Gastrocnemius medialis (tissue), 4 donors: Measurements from ENCODE around the gene GARIN5A. TPM values are rescaled to one million over a fixed set of nuclear protein-coding genes. Genes with fewer than 3 reads are reported as not detected.

ENCODE experiments used
- ATAC-seq, 2 donors: fragments of 150-250 bp; one replicate each; pipeline ENCODE4 v1.9.1; 2016
- DNase-seq, 2 donors: peaks; one replicate each; pipeline ENCODE4 v3.0.0-alpha.2; 2019
- H3K27ac ChIP-seq, 4 donors: fragments of 200-600 bp; sonication (generic); 1 replicate in 1 of 4; 2 replicates in 3 of 4; pipeline ENCODE4 v1.5.1; 2016 to 2018; ENCODE audit warnings: mild to moderate bottlenecking in 2 of 4, moderate library complexity in 1 of 4
- H3K27me3 ChIP-seq, 3 donors: fragments of 200-600 bp; sonication (generic) in 2 of 3; 1 replicate in 1 of 3; 2 replicates in 2 of 3; pipeline versions ENCODE4 v1.5.1 to v1.6.0; 2016 to 2019; ENCODE audit warnings: mild to moderate bottlenecking in 1 of 3, moderate library complexity in 1 of 3
- H3K36me3 ChIP-seq, 2 donors: fragments of 200-600 bp; sonication (generic) in 1 of 2; one replicate each; pipeline ENCODE4 v1.5.1; 2017 to 2018
- H3K4me1 ChIP-seq, 2 donors: fragments of 200-600 bp; sonication (generic) in 1 of 2; one replicate each; pipeline ENCODE4 v1.5.1; 2016 to 2017; ENCODE audit warnings: mild to moderate bottlenecking in 2 of 2
- H3K4me3 ChIP-seq, 4 donors: fragments of 200-600 bp; sonication (generic) in 3 of 4; 1 replicate in 1 of 4; 2 replicates in 3 of 4; pipeline ENCODE4 v1.5.1; 2016 to 2019; ENCODE audit warnings: mild to moderate bottlenecking in 2 of 4
- H3K9me3 ChIP-seq, 3 donors: fragments of 200-600 bp; sonication (generic) in 2 of 3; 1 replicate in 1 of 3; 2 replicates in 2 of 3; pipeline ENCODE4 v1.5.1; 2016 to 2019
- POLR2A ChIP-seq, 2 donors: fragments of 450-650 bp; IDR thresholded peaks; one replicate each; pipeline ENCODE4 v1.6.1; 2017; ENCODE audit warnings: antibody characterized with exemption in 2 of 2, mild to moderate bottlenecking in 2 of 2, moderate library complexity in 2 of 2
- in situ Hi-C, 4 donors: fragments of 200-750 bp; cut with MboI; loops; one replicate each; pipeline versions ENCODE4 v1.15.0 to v1.8.0; 2017; ENCODE audit warnings: low sequenced_read_pairs in 4 of 4
- intact Hi-C: fragments of 100-400 bp; cut with DNase I; formaldehyde crosslinking; loops from one replicate; pipeline ENCODE4 v1.15.1; 2023; ENCODE audit warnings: low total_unique reads
- total RNA-seq, 4 donors: library from RNA; depleted of rRNA; stranded (reverse); fragments of >200 nt; gene quantifications; one replicate each; pipeline versions ENCODE4 v1.1.0 to v1.2.3, GENCODE V29; 2016
- TF ChIP-seq, protein P1 (sequence below), 5 experiments: fragments of 450-650 bp in 3 of 5; fragments of 200-600 bp in 2 of 5; sonication (generic) in 2 of 5; IDR thresholded peaks in 4 of 5; conservative IDR thresholded peaks in 1 of 5; 1 replicate in 4 of 5; 2 replicates in 1 of 5; pipeline ENCODE4 v1.5.1; 2016 to 2019; ENCODE audit warnings: antibody characterized with exemption in 5 of 5, mild to moderate bottlenecking in 3 of 5, moderate library complexity in 3 of 5

GARIN5A gene
- total RNA-seq, result 10 to 100 TPM in 1 of 4 donors, 1 to 10 TPM in 2, not detected in 1; 1.2 to 11.0 (median 1.9) TPM

- ATAC-seq (peak; percentile 90 to 92), DNase-seq (peak; percentile 70 to 85)
- H3K36me3 ChIP-seq, result peaks cover 0 to 30% of the 10 kb centered on the region in 2 donors
- H3K27me3 ChIP-seq, result no peaks in the 10 kb centered on the region
- in situ Hi-C loops (no loop called here), intact Hi-C loops (loop anchor here (1.0 kb wide), 1 partner anchor 35 kb away; the partner anchor contains the start of gene JOSD2)
- no peaks in the 10 kb centered on the region for H3K9me3 ChIP-seq
- peak within 1 kb of the TSS; percentile 67 to 88 (median 79) for H3K27ac ChIP-seq
- peak within 1 kb of the TSS; percentile 68 to 99 (median 82) for H3K4me3 ChIP-seq
- peak in 1 of 2 donors; percentile 60 for TF ChIP-seq POLR2A (IDR thresholded peaks at IDR 0.05)
- TF ChIP-seq, protein P1, sequence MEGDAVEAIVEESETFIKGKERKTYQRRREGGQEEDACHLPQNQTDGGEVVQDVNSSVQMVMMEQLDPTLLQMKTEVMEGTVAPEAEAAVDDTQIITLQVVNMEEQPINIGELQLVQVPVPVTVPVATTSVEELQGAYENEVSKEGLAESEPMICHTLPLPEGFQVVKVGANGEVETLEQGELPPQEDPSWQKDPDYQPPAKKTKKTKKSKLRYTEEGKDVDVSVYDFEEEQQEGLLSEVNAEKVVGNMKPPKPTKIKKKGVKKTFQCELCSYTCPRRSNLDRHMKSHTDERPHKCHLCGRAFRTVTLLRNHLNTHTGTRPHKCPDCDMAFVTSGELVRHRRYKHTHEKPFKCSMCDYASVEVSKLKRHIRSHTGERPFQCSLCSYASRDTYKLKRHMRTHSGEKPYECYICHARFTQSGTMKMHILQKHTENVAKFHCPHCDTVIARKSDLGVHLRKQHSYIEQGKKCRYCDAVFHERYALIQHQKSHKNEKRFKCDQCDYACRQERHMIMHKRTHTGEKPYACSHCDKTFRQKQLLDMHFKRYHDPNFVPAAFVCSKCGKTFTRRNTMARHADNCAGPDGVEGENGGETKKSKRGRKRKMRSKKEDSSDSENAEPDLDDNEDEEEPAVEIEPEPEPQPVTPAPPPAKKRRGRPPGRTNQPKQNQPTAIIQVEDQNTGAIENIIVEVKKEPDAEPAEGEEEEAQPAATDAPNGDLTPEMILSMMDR (IDR thresholded peaks at IDR 0.05 in 4 of 5, conservative IDR thresholded peaks at IDR 0.05 in 1 of 5), result no peak
- H3K4me1 ChIP-seq, result peaks cover 13 to 18% of the 10 kb centered on the region in 2 donors
These were observed at the start of gene GARIN5A, which contains the start of gene EMC10 for GRCh38 chr19:50476224-50476906. Gene GARIN5A, minus strand, starts transcription at chr19:50476848. Its CDS starts 460 bp downstream, at chr19:50476388. Gene EMC10, plus strand, starts transcription at chr19:50476507. Its CDS starts 38 bp downstream, at chr19:50476545.

DNA sequence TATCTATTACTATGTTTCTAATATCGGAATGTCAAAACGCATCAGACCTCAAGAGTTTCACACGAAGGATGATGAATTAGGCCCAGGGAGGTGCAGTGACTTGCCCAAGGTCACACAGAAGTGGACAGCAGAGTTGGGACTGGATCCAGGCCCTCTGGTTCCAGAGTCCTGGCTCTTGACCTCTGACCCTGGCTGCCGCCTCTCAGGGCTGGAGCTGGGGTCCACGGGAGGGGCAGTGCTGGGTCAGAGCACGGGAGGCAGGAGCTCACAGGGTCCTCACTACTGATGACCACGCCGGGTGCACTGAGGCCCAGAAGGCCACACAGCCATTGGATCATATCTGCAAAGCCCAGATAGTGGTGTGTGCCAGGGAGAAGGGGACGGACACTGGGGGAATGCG, 46.2 kb upstream of the GARIN5A start:
- no peak overlapping the region for H3K4me3 ChIP-seq
- H3K27me3 ChIP-seq, result no peaks in the 10 kb centered on the region
- TF ChIP-seq, protein P1 (IDR thresholded peaks at IDR 0.05 in 4 of 5, conservative IDR thresholded peaks at IDR 0.05 in 1 of 5), result no peak
- TF ChIP-seq POLR2A (IDR thresholded peaks at IDR 0.05), result no peak
- no peak for DNase-seq
- no peaks in the 10 kb centered on the region for H3K4me1 ChIP-seq
- in situ Hi-C loops, result no loop called here
- no peak overlapping the region for H3K27ac ChIP-seq
- no peaks in the 10 kb centered on the region for H3K36me3 ChIP-seq
- intact Hi-C loops, result no loop called here
- H3K9me3 ChIP-seq, result no peaks in the 10 kb centered on the region
- ATAC-seq, result no peak

DNA sequence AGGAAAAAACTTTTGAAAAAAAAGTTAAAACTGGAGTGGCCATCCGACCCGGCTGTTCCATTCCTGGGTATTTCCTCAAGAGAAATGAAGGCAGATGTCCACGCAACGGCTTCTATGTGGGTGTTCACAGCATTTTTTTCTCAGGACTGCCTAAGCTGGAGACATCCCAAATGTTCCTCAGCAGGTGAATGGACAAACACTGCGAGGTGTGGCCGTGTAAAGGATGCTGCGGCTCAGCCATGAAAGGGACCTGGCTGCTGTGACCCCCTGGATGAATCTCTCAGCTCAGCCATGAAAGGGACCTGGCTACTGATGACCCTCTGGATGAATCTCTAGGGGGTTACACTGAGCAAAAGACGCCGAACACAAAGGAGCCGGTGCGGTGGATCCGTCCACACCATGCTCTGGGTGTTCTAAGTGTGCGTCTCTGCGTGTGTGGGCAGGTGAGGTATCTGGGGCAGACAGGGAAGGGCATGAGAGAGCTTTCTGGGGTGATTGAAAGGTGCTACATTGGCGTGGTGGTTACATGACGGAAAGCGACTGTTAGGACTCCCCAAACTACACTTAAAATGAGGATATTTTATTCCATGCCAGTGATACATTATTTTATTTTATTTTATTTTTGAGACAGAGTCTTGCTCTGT, 44.3 kb upstream of the GARIN5A start:
- Histone ChIP-seq H3K27me3 (peaks cover 0 to 8% (median 0%) of the 10 kb centered on the region in 3 donors), H3K4me3 (no peak overlapping the region), H3K9me3 (no peaks in the 10 kb centered on the region), H3K4me1 (no peaks in the 10 kb centered on the region), H3K36me3 (no peaks in the 10 kb centered on the region), H3K27ac (no peak overlapping the region)
- ATAC-seq, result no peak
- TF ChIP-seq POLR2A (IDR thresholded peaks at IDR 0.05), result no peak
- TF ChIP-seq, protein P1 (IDR thresholded peaks at IDR 0.05 in 4 of 5, conservative IDR thresholded peaks at IDR 0.05 in 1 of 5), result no peak
- in situ Hi-C loops, result no loop called here
- DNase-seq, result no peak
- intact Hi-C loops, result no loop called here

DNA sequence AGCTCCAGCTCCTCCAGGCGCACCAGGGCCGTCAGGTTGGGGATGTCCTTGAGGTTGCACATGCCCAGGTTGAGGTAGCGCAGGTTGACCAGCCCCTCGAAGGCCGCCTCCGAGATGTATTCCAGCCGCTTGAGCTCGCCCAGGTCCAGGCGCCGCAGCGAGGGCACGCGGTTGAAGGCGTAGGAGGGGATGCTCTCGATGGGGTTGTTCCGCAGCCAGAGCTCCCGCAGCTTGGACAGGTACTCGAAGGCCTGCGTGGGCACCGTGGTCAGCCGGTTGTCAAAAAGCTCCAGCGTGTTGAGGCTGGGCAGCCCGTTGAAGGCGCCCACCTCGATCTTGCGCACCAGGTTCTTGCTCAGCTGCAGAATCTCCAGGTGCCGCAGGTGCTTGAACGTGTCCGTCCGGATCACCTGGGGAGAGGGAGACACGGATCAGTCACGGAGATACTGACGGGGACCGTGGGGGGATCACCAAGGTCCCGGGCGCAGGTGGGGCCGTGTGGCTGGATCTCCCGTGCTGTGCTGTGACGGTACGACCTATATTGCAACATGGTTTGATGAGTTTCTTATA, 42.4 kb upstream of the GARIN5A start:
- Histone ChIP-seq H3K4me1 (no peaks in the 10 kb centered on the region), H3K9me3 (no peaks in the 10 kb centered on the region), H3K4me3 (no peak overlapping the region), H3K27ac (no peak overlapping the region), H3K27me3 (peaks cover 0 to 8% (median 4%) of the 10 kb centered on the region in 3 donors), H3K36me3 (no peaks in the 10 kb centered on the region)
- TF ChIP-seq, protein P1 (IDR thresholded peaks at IDR 0.05 in 4 of 5, conservative IDR thresholded peaks at IDR 0.05 in 1 of 5), result no peak
- no peak for TF ChIP-seq POLR2A (IDR thresholded peaks at IDR 0.05)
- ATAC-seq (no peak), DNase-seq (no peak)
- in situ Hi-C loops, result no loop called here
- intact Hi-C loops, result loop anchor here (10.0 kb wide), 1 partner anchor 286 kb away; no protein-coding TSS in a partner anchor
